ENCODE data around the gene COX4I1.
"Not testable (repeated sequence)": the region's sequence is repeated elsewhere in the genome, so short reads cannot be mapped to it uniquely, and the experiment has no call there.

COX4I1 gene

GRCh38 chr16:85826686-85827247 is 27.3 kb downstream of the COX4I1 start:
- FAIRE-seq: no peak

- FAIRE-seq: no peak
Measured at GRCh38 chr16:85828166-85828565, 28.7 kb downstream of the COX4I1 start.

GRCh38 chr16:85829171-85829719 is 29.8 kb downstream of the COX4I1 start:
- no peak for FAIRE-seq

- no peak for FAIRE-seq
Measured at GRCh38 chr16:85829751-85830445, 30.4 kb downstream of the COX4I1 start.

GRCh38 chr16:85830821-85831220 is 31.3 kb downstream of the COX4I1 start:
- FAIRE-seq: no peak

GRCh38 chr16:85832570-85833218 is 33.2 kb downstream of the COX4I1 start:
- FAIRE-seq: no peak

GRCh38 chr16:85833219-85833920 is 33.9 kb downstream of the COX4I1 start:
- no peak for FAIRE-seq

GRCh38 chr16:85834741-85835140 is 35.2 kb downstream of the COX4I1 start:
- no peak for FAIRE-seq

GRCh38 chr16:85835227-85835751 is 35.8 kb downstream of the COX4I1 start:
- FAIRE-seq: no peak

GRCh38 chr16:85835956-85836705 is 36.6 kb downstream of the COX4I1 start:
- no peak for FAIRE-seq

- FAIRE-seq: no peak
Measured at GRCh38 chr16:85836706-85837582, 37.4 kb downstream of the COX4I1 start.

GRCh38 chr16:85837654-85838053 is 38.2 kb downstream of the COX4I1 start:
- FAIRE-seq: not testable (repeated sequence)

GRCh38 chr16:85838381-85838780 is 38.9 kb downstream of the COX4I1 start:
- FAIRE-seq: no peak

GRCh38 chr16:85838876-85839585 is 39.5 kb downstream of the COX4I1 start:
- no peak for FAIRE-seq

- no peak for FAIRE-seq
Measured at GRCh38 chr16:85839681-85840240, 40.3 kb downstream of the COX4I1 start.

GRCh38 chr16:85840395-85840794 is 40.9 kb downstream of the COX4I1 start:
- FAIRE-seq: no peak

GRCh38 chr16:85840801-85841200 is 41.3 kb downstream of the COX4I1 start:
- FAIRE-seq: no peak

GRCh38 chr16:85842435-85842834 is 42.9 kb downstream of the COX4I1 start:
- FAIRE-seq: no peak

- FAIRE-seq: no peak
Measured at GRCh38 chr16:85842848-85843247, 43.4 kb downstream of the COX4I1 start.

GRCh38 chr16:85843471-85844168 is 44.1 kb downstream of the COX4I1 start:
- no peak for FAIRE-seq

All from islet of Langerhans (tissue), 1 donor.